LNCaP clone FGC (cell line): Measurements from ENCODE around the gene RARB.

ENCODE experiments used
- DNase-seq: peaks from one replicate; pipeline ENCODE4 v3.0.0-alpha.2; 2011; ENCODE audit warnings: low read depth
- H3K4me3 ChIP-seq: 2 replicates; pipeline ENCODE4 v1.5.1; 2011; ENCODE audit warnings: mild to moderate bottlenecking, low read depth, low read length, control low read depth
- CTCF ChIP-seq: IDR thresholded peaks from 2 replicates; pipeline ENCODE4 v1.5.1; 2012; ENCODE audit warnings: mild to moderate bottlenecking; ENCODE audit not compliant: control insufficient read depth, insufficient read depth; ENCODE audit errors: extremely low read depth

Gene RARB

GRCh38 chr3:25404569-25404968, 23.5 kb upstream of the RARB start:
- TF ChIP-seq CTCF = no peak
- H3K4me3 ChIP-seq = no peak overlapping the region
- DNase-seq = no peak

GRCh38 chr3:25405335-25405734, 22.7 kb upstream of the RARB start:
- no peak overlapping the region for H3K4me3 ChIP-seq
- no peak for TF ChIP-seq CTCF
- DNase-seq = no peak

- DNase-seq = no peak
- no peak for TF ChIP-seq CTCF
- H3K4me3 ChIP-seq = no peak overlapping the region
These were observed 17.4 kb upstream of the RARB start for GRCh38 chr3:25410703-25411102.

GRCh38 chr3:25412269-25412668, 15.8 kb upstream of the RARB start:
- H3K4me3 ChIP-seq = no peak overlapping the region
- DNase-seq = peak; percentile 40
- no peak for TF ChIP-seq CTCF

- no peak for DNase-seq
- no peak for TF ChIP-seq CTCF
These were observed 11.9 kb upstream of the RARB start for GRCh38 chr3:25416176-25416575.

GRCh38 chr3:25418596-25418995, 9.5 kb upstream of the RARB start:
- no peak overlapping the region for H3K4me3 ChIP-seq
- no peak for TF ChIP-seq CTCF
- DNase-seq = no peak

More at GRCh38 chr3:25416176-25416575, 11.9 kb upstream of the RARB start:
- no peak overlapping the region for H3K4me3 ChIP-seq

- DNase-seq = no peak
- no peak overlapping the region for H3K4me3 ChIP-seq
- no peak for TF ChIP-seq CTCF
These were observed 8.8 kb upstream of the RARB start for GRCh38 chr3:25419251-25419650.
